Measurements from ENCODE around the gene PER2. TPM values are rescaled to one million over a fixed set of nuclear protein-coding genes. Genes with fewer than 3 reads are reported as not detected.

PER2 gene
- total RNA-seq, 2 experiments from 2014 or later = 33.8 to 38.2 TPM

DNA sequence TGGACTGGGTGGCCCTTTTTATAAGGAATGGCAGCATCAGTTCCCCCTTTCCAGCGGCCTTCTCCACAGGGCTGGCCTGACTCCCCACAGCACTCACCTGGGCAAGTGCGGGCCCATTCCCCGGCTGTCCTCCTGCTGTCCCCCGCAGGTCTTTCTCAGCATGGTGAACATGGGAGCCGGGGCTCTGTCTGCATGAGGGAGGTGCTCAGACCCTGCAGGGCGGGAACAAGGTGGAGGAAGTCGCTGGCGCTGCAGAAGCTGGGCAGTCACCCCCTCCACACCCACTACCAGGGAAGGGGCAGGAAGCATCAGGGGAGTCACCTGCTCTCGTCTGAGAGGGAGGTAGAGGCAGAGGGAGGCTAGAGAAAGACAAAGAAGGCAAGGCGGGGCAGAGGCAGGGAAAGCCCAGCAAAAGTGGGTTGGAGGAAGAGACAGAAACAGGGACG lies 60.8 kb downstream of the PER2 start:
- H3K36me3 ChIP-seq (ENCODE audit: insufficient read depth, low read length) = no peaks in the 10 kb centered on the region
- no peak overlapping the region for H3K4me3 ChIP-seq (ENCODE audit: low read length)
- H3K27me3 ChIP-seq (ENCODE audit: control insufficient read depth in 1 of 2, insufficient read depth in 2 of 2, low read length in 2 of 2) = peaks cover 0 to 2% of the 10 kb centered on the region in 2 experiments
- CTCF ChIA-PET = no interaction called here
- H3K36me3 Mint-ChIP-seq (ENCODE audit: low read depth) = no peaks in the 10 kb centered on the region
- no peak overlapping the region for H3K4me3 Mint-ChIP-seq
- TF ChIP-seq, protein P1, sequence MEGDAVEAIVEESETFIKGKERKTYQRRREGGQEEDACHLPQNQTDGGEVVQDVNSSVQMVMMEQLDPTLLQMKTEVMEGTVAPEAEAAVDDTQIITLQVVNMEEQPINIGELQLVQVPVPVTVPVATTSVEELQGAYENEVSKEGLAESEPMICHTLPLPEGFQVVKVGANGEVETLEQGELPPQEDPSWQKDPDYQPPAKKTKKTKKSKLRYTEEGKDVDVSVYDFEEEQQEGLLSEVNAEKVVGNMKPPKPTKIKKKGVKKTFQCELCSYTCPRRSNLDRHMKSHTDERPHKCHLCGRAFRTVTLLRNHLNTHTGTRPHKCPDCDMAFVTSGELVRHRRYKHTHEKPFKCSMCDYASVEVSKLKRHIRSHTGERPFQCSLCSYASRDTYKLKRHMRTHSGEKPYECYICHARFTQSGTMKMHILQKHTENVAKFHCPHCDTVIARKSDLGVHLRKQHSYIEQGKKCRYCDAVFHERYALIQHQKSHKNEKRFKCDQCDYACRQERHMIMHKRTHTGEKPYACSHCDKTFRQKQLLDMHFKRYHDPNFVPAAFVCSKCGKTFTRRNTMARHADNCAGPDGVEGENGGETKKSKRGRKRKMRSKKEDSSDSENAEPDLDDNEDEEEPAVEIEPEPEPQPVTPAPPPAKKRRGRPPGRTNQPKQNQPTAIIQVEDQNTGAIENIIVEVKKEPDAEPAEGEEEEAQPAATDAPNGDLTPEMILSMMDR (IDR thresholded peaks at IDR 0.05) = no peak
- POLR2A ChIA-PET = no interaction called here
- no peaks in the 10 kb centered on the region for H3K9me3 ChIP-seq (ENCODE audit: control insufficient read depth in 1 of 2, insufficient read depth in 1 of 2, low read length in 2 of 2)
- no peak overlapping the region for H3K27ac Mint-ChIP-seq
- H3K4me1 ChIP-seq (ENCODE audit: insufficient read depth, low read length) = peaks cover 18% of the 10 kb centered on the region
- no peak for ATAC-seq (ENCODE audit: poor library complexity)
- no peaks in the 10 kb centered on the region for H3K27me3 Mint-ChIP-seq
- H3K4me1 Mint-ChIP-seq (ENCODE audit: low read depth) = peaks cover 23% of the 10 kb centered on the region
- H3K9me3 Mint-ChIP-seq = no peaks in the 10 kb centered on the region
- intact Hi-C loops (cut with DNase I, micrococcal nuclease) = no loop called here
- no peak for DNase-seq
- H3K27ac ChIP-seq (ENCODE audit: low read depth in 1 of 2, low read length in 2 of 2) = no peak overlapping the region

DNA sequence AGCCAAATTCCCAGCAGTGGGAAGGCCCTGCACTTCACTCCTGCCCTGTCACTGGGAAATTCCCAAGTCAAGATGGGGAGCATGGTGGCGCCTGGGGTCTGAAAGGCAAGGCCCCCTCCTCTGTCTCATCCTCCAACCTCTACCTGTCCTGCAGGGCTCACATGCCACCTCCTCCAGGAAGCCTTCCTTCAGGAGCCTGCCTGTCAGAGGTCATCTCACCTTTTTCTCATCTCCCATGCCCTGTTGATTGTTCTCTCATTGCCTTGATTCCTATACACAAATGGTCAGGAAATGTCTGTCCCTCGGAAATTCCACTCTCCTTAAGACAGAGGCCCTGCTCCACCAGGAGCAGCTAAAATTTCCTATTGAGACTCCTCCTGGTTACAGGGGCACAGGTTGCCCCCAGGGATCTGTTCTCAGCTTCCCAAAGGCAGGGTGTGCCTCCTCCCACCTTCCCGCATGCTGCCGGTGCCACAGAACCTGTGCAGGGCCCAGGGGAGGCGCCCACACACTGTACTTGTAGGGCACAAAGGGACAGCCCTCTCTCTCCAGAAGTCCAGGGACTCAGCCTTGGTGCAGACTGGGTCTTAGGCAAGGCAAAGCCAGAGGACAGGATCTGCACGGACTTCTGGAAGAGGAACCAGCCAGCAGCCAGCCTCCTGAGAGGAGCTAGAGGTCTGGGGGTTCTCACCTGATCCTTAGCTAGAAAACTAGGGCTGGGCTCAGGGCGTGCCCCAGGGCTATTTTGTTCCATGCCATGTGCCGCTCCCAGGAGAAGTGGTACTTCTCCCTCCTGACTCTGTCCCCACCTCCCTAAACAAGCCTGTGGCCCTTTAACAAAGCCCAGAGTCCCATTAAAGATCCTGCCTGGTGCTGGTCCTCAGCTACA lies 61.5 kb downstream of the PER2 start:
- TF ChIP-seq, protein P1 (IDR thresholded peaks at IDR 0.05) = no peak
- Mint-ChIP-seq H3K9me3 (no peaks in the 10 kb centered on the region), H3K4me3 (no peak overlapping the region), H3K27ac (no peak overlapping the region), H3K27me3 (no peaks in the 10 kb centered on the region), H3K36me3 (ENCODE audit: low read depth) (no peaks in the 10 kb centered on the region), H3K4me1 (ENCODE audit: low read depth) (peaks cover 23% of the 10 kb centered on the region)
- intact Hi-C loops (cut with DNase I, micrococcal nuclease) = no loop called here
- Histone ChIP-seq H3K27ac (ENCODE audit: low read depth in 1 of 2, low read length in 2 of 2) (no peak overlapping the region), H3K4me3 (ENCODE audit: low read length) (no peak overlapping the region), H3K36me3 (ENCODE audit: insufficient read depth, low read length) (no peaks in the 10 kb centered on the region), H3K9me3 (ENCODE audit: control insufficient read depth in 1 of 2, insufficient read depth in 1 of 2, low read length in 2 of 2) (no peaks in the 10 kb centered on the region), H3K27me3 (ENCODE audit: control insufficient read depth in 1 of 2, insufficient read depth in 2 of 2, low read length in 2 of 2) (peaks cover 0 to 2% of the 10 kb centered on the region in 2 experiments), H3K4me1 (ENCODE audit: insufficient read depth, low read length) (peaks cover 14% of the 10 kb centered on the region)
- no peak for DNase-seq
- POLR2A ChIA-PET = no interaction called here
- ATAC-seq (ENCODE audit: poor library complexity) = no peak
- CTCF ChIA-PET = no interaction called here

- no peak overlapping the region for H3K4me3 Mint-ChIP-seq
- CTCF ChIA-PET = no interaction called here
- DNase-seq (no peak), ATAC-seq (ENCODE audit: poor library complexity) (no peak)
- no peak overlapping the region for H3K27ac ChIP-seq (ENCODE audit: low read depth in 1 of 2, low read length in 2 of 2)
- intact Hi-C loops (cut with DNase I, micrococcal nuclease) = no loop called here
- no peaks in the 10 kb centered on the region for H3K36me3 Mint-ChIP-seq (ENCODE audit: low read depth)
- peaks cover 16% of the 10 kb centered on the region for H3K4me1 Mint-ChIP-seq (ENCODE audit: low read depth)
- peaks cover 5% of the 10 kb centered on the region for H3K4me1 ChIP-seq (ENCODE audit: insufficient read depth, low read length)
- TF ChIP-seq, protein P1 (IDR thresholded peaks at IDR 0.05) = no peak
- H3K9me3 Mint-ChIP-seq = no peaks in the 10 kb centered on the region
- no peaks in the 10 kb centered on the region for H3K36me3 ChIP-seq (ENCODE audit: insufficient read depth, low read length)
- no peak overlapping the region for H3K27ac Mint-ChIP-seq
- H3K9me3 ChIP-seq (ENCODE audit: control insufficient read depth in 1 of 2, insufficient read depth in 1 of 2, low read length in 2 of 2) = no peaks in the 10 kb centered on the region
- no peaks in the 10 kb centered on the region for H3K27me3 Mint-ChIP-seq
- no peak overlapping the region for H3K4me3 ChIP-seq (ENCODE audit: low read length)
- POLR2A ChIA-PET = no interaction called here
- H3K27me3 ChIP-seq (ENCODE audit: control insufficient read depth in 1 of 2, insufficient read depth in 2 of 2, low read length in 2 of 2) = peaks cover 0 to 2% of the 10 kb centered on the region in 2 experiments
Observed at GRCh38 chr2:238225911-238226697, 62.3 kb downstream of the PER2 start.

Measured in CD4-positive, alpha-beta T cell (primary cell).